ENCODE data around the gene TMCC3. TPM values are rescaled to one million over a fixed set of nuclear protein-coding genes. Genes with fewer than 3 reads are reported as not detected.

TMCC3 gene
- total and polyA plus RNA-seq, 5 experiments from 2014 or later: 0.18 to 5.7 (median 0.71) TPM; not detected in 2

DNA sequence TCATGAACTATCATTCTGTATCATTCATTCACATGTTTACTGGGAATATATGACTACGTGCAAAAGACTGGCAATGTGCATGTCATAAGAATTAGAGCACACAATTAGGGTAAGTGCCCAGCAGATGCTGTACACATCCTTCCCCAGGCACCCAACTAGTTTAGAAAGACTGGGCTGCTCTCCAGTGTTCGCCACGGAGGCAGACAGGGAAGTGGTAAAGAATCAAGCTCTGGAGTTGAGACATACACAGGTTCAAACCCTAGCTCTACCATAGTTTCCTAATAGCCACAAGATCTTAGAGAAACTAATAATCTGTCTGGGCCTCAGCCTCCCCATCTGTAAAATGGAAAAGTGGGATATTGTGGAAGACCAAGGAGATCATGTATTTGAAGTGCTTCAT is 6.8 kb downstream of the TMCC3 start:
- DNase-seq: no peak
- Mint-ChIP-seq H3K9me3 (no peaks in the 10 kb centered on the region), H3K27me3 (peaks cover 22 to 35% (median 29%) of the 10 kb centered on the region in 5 donors), H3K27ac (no peak overlapping the region), H3K4me1 (peaks cover 3 to 35% (median 14%) of the 10 kb centered on the region in 4 donors), H3K4me3 (no peak overlapping the region), H3K36me3 (no peaks in the 10 kb centered on the region)
- ATAC-seq: peak in 1 of 2 donors; percentile 10
- POLR2A ChIA-PET: no interaction called here

DNA sequence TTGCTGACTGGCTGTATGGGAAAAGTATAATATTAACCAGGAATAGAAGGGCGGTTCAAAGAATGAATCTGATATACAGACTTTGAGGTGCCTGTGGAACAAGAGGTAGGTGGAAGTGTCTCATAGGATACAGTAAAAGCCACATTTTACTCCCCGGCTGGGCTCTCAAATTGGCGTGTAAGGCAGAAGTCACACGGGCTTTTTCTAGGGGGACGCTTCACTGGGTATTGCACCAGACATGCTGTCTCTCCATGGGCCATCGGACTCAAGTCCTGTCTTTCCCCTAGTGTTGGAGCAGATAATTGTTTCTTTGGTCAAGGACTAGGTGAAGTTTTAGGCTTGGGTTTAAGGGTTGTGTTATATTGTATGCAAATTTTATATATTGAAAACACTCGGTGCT is 9.1 kb downstream of the TMCC3 start:
- DNase-seq: no peak
- Mint-ChIP-seq H3K27ac (no peak overlapping the region), H3K9me3 (no peaks in the 10 kb centered on the region), H3K4me3 (no peak overlapping the region), H3K4me1 (peaks cover 3 to 32% (median 14%) of the 10 kb centered on the region in 4 donors), H3K27me3 (peaks cover 8 to 22% (median 14%) of the 10 kb centered on the region in 5 donors), H3K36me3 (no peaks in the 10 kb centered on the region)
- POLR2A ChIA-PET: no interaction called here
- no peak for ATAC-seq

DNA sequence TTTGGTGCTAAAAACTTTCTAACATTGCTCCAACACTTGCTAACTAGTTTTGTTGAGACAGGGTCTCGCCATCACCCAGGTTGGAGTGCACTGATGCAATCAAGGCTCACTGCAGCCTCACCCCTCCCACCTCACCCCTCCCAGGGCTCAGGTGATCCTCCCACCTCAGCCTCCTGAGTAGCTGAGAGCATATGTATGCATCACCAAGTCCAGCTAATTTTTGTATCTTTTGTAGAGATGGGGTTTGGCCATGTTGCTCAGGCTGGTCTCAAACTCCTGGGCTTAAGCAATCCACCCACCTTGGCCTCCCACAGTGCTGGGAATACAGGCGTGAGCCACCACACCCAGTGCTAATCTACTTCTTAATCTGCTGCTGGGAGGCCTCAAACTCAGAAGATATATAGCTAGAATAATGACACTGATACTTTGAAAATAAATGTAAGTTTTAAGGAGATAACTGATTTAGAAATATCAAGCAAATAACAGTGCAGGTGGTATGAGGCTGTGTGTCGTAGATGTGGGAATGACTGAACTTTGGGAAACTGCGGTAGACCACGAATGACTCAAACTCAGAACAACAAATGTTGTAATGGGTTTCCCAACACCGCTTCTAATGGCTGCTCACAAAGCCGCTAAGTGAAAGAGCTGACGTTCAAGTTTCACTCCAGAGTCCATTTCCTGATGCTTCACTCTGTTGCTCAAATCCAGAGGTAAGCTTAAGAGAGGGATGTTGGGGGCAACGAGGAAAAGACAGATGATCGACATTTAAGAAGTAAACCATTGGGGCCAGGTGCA is 10.0 kb downstream of the TMCC3 start:
- no peak for DNase-seq
- no peak for ATAC-seq
- Mint-ChIP-seq H3K27me3 (peaks cover 0 to 17% (median 9%) of the 10 kb centered on the region in 5 donors), H3K27ac (peak overlapping the region in 2 of 10 donors; percentile 43 to 46), H3K4me3 (no peak overlapping the region), H3K36me3 (no peaks in the 10 kb centered on the region), H3K4me1 (peaks cover 2 to 29% (median 14%) of the 10 kb centered on the region in 4 donors), H3K9me3 (no peaks in the 10 kb centered on the region)
- POLR2A ChIA-PET: no interaction called here

DNA sequence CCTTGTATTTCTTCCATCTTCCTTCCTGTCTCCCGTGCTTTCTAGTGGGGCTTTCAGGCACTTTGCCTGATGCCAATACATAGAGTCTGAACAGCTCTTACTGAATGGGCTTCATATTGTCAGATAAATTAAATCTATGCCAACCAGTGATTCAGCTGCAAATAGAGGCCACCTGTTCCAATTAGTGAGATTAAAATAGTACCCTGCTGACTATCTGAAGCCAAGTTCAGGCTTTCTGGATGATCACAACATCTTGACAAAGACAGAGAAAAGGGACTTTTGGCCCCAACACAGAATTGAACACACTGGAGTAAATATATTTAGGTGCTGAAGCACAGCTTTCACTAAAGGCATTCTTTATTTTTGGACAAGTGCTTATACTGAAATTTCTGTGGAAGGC is 11.8 kb downstream of the TMCC3 start:
- DNase-seq (no peak), ATAC-seq (no peak)
- Mint-ChIP-seq H3K36me3 (no peaks in the 10 kb centered on the region), H3K9me3 (no peaks in the 10 kb centered on the region), H3K4me3 (no peak overlapping the region), H3K27ac (no peak overlapping the region), H3K27me3 (peaks cover 0 to 14% (median 7%) of the 10 kb centered on the region in 5 donors), H3K4me1 (peaks cover 0 to 11% (median 2%) of the 10 kb centered on the region in 4 donors)
- POLR2A ChIA-PET: no interaction called here

DNA sequence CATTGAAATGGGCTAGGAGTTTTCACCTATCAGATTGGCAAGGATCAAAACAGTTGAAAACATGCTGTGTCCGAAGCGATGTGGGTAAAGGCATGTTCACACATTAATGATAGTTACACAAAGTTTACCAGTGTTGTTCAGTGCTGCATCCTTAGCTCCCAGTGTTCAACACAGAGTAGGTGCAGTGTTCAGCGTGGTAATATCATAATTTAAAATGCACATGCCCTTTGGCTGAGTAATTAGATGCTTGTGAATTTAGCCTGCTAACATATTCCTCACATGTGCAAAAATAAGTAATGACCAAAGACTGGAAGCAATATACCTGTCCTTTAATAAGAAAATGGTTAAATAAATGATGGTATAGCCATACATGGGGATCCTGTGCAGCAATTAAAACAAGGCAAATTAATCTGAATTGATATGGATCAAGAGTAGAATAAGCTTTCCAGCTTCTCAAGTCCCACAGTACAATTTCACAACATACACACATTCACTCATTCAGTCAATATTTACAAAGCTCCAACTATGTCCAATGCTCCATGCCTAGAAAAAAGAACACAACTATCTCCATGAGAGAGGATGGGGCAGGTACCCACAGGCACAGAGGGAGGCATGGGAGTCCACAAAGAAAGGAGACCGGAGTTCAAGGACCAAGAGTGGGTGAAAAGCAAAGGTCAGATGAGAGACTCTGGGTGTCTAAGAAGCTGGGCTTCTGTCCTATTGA is 12.8 kb downstream of the TMCC3 start:
- ATAC-seq (no peak), DNase-seq (no peak)
- POLR2A ChIA-PET: no interaction called here
- Mint-ChIP-seq H3K27me3 (peaks cover 0 to 11% (median 5%) of the 10 kb centered on the region in 5 donors), H3K9me3 (no peaks in the 10 kb centered on the region), H3K36me3 (no peaks in the 10 kb centered on the region), H3K27ac (no peak overlapping the region), H3K4me3 (no peak overlapping the region), H3K4me1 (peaks cover 0 to 5% (median under 1%) of the 10 kb centered on the region in 4 donors)

DNA sequence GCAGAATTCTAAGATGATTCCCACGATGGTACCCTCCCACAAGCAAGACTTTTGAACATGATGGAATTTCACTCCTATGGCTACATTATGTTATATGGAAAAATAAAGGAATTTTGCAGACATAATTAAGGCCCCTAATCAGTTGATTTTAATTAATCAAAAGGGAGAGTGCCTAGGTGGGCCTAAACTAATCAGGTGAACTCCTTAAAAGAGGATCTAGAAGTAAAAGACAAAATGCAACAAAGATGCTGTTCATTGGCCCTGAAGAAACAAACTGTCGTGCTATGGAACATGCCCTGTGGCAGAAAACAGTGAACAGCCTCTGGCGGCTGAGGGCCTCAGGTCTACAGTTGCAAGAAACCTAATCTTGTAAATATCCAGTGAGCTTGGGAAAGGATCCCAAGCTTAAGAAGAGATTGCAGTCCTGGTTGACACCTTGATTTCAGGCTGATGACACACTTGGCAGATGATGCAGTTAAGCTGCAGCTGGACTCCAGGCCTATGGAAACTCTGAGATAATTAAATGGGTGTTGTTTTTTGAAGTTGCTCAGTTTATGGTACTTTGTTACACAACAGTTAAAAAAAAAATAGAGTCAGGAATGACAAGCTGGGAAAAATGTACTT is 13.8 kb downstream of the TMCC3 start:
- H3K36me3 Mint-ChIP-seq: no peaks in the 10 kb centered on the region
- peaks cover 0 to 9% (median 3%) of the 10 kb centered on the region in 5 donors for H3K27me3 Mint-ChIP-seq
- no peak overlapping the region for H3K27ac Mint-ChIP-seq
- no peak overlapping the region for H3K4me3 Mint-ChIP-seq
- peaks cover 0 to 5% (median 0%) of the 10 kb centered on the region in 4 donors for H3K4me1 Mint-ChIP-seq
- no peak for ATAC-seq
- H3K9me3 Mint-ChIP-seq: no peaks in the 10 kb centered on the region
- POLR2A ChIA-PET: no interaction called here
- no peak for DNase-seq

DNA sequence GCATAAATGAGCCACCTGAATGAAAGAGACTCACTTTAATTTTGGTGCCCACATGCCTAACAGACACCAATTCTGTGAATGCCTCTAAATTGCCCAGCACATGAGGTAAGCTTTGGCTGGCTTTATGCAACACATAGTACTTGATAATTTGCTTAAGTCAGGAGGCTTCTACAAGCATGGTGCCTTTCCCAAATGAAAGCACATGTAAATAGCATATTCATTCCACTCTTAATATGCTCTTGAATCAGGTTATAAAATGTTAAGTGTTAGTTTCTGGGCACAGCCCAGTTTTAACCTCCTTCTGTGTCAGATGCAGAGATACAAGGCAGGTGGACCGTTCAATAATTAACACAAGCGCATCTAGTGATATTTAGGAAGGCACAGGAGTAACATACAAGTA is 15.6 kb downstream of the TMCC3 start:
- POLR2A ChIA-PET: no interaction called here
- Mint-ChIP-seq H3K27me3 (peaks cover 0 to 3% (median 2%) of the 10 kb centered on the region in 5 donors), H3K4me3 (no peak overlapping the region), H3K36me3 (no peaks in the 10 kb centered on the region), H3K27ac (no peak overlapping the region), H3K9me3 (no peaks in the 10 kb centered on the region), H3K4me1 (no peaks in the 10 kb centered on the region)
- ATAC-seq (no peak), DNase-seq (no peak)

DNA sequence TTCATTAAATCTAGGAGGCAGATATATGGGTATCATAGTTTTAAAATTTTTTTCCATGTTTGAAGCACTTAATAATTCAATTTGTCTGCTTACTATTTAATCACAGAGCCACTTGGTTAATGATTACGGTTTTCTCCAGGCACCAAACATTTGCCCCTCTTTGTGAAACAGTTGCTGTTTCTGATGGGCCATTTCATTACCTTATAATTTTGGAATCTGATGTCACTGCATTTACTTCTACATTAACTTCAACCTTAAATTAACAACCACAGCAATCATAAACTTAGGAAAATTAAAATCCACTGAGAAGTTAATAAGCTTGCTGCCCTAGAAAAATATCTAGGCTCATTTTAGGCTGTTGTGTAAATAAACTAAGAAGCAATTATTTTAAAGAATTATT is 17.0 kb downstream of the TMCC3 start:
- POLR2A ChIA-PET: no interaction called here
- H3K4me3 Mint-ChIP-seq: no peak overlapping the region
- ATAC-seq: no peak
- peaks cover 0 to 2% (median 2%) of the 10 kb centered on the region in 5 donors for H3K27me3 Mint-ChIP-seq
- H3K27ac Mint-ChIP-seq: no peak overlapping the region
- DNase-seq: no peak
- no peaks in the 10 kb centered on the region for H3K9me3 Mint-ChIP-seq
- no peaks in the 10 kb centered on the region for H3K36me3 Mint-ChIP-seq
- no peaks in the 10 kb centered on the region for H3K4me1 Mint-ChIP-seq

DNA sequence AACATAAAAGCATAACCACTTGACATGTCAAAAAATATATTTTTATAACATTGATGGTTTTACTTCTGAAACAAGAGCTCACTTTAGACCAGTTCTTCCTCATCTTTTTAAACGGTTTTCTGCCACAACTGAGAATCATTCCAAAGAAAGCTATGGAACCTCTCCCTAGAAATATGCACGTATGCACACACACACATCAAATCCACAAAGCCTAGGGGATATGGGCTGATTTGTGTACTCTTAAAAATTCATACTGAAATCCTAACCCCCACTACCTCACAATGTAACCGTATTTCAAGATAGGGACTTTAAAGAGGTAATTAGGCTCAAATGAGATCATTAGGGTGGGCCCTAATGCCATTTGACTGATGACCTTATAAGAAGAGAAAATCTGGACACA is 19.3 kb downstream of the TMCC3 start:
- Mint-ChIP-seq H3K4me3 (no peak overlapping the region), H3K4me1 (no peaks in the 10 kb centered on the region), H3K36me3 (no peaks in the 10 kb centered on the region), H3K9me3 (no peaks in the 10 kb centered on the region), H3K27me3 (peaks cover 0 to 2% (median 0%) of the 10 kb centered on the region in 5 donors), H3K27ac (no peak overlapping the region)
- no peak for DNase-seq
- POLR2A ChIA-PET: no interaction called here
- ATAC-seq: no peak

DNA sequence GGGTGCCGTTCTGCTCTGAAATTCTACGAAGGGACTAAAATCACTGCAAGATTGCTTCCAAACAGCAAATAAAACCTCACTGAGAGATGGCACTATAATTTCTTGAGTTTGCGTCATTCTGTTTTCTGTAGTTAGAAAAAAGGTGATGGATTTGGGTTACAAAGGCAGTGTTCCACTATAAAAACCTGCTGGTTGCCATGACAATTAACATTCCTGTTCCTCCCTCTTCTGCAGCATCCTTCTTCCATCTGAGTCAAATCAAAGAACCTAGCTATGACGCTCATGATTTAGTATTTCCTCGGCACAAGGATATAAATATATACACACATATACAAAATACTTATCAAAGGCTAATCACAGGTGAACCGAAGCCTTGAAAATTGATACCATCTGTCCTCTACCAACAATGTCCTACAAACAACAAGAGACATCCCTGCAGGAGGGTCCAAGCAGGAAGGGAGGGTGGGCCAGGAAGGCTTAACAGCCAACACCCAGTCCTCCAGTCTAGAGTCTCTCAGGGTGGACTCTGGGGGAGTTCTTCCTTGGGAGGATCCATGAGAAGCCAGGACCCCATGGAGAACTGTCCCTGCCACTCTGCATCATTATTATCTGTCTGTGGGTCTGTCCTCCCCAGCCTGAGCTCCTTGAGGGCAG is 21.4 kb downstream of the TMCC3 start:
- H3K36me3 Mint-ChIP-seq: no peaks in the 10 kb centered on the region
- no peak overlapping the region for H3K4me3 Mint-ChIP-seq
- no peaks in the 10 kb centered on the region for H3K27me3 Mint-ChIP-seq
- ATAC-seq: no peak
- H3K27ac Mint-ChIP-seq: no peak overlapping the region
- DNase-seq: no peak
- H3K9me3 Mint-ChIP-seq: no peaks in the 10 kb centered on the region
- POLR2A ChIA-PET: no interaction called here
- no peaks in the 10 kb centered on the region for H3K4me1 Mint-ChIP-seq

DNA sequence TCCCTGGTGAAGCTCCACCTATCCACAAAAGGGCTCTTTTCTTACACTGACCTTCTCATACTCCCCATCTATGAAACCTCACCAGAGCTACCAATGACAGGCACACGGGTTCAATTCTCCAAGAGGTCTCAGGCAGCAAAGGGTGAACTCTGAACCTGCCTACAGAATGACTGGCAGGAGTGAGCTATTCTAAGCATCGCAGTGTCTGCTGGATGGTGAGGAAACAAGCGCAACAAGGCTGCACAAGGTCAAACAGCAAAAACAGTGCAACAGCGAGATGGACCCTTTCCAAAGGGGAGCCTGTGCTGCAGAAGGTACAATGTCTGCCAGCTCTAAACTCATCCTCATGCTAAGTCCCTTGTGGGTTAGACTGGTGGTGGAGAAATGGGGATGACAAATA is 22.0 kb downstream of the TMCC3 start:
- no peaks in the 10 kb centered on the region for H3K27me3 Mint-ChIP-seq
- H3K4me3 Mint-ChIP-seq: no peak overlapping the region
- no peaks in the 10 kb centered on the region for H3K36me3 Mint-ChIP-seq
- no peaks in the 10 kb centered on the region for H3K4me1 Mint-ChIP-seq
- H3K9me3 Mint-ChIP-seq: no peaks in the 10 kb centered on the region
- H3K27ac Mint-ChIP-seq: no peak overlapping the region
- POLR2A ChIA-PET: no interaction called here
- no peak for ATAC-seq
- DNase-seq: no peak

DNA sequence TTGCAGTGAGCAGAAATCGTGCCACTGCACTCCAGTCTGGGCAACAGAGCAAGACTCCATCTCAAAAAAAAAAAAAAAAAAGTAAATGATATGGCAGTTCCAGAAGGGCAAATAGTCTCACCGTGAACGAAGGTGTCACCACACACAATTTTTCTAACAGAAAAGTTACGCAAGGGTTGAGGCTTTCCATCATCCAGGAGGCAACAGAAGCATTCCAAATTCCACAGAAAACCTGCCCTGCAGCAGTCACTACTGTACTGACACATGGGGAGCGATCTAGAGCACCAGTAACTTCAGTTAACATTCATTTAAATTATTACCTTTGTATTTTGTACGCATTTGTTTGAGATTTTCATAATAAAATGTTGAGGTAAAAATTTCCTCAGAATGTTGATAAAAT is 24.8 kb downstream of the TMCC3 start:
- H3K4me1 Mint-ChIP-seq: peaks cover 3 to 17% (median 13%) of the 10 kb centered on the region in 4 donors
- no peaks in the 10 kb centered on the region for H3K9me3 Mint-ChIP-seq
- no peak for ATAC-seq
- POLR2A ChIA-PET: no interaction called here
- no peak overlapping the region for H3K4me3 Mint-ChIP-seq
- H3K27ac Mint-ChIP-seq: no peak overlapping the region
- no peaks in the 10 kb centered on the region for H3K27me3 Mint-ChIP-seq
- no peaks in the 10 kb centered on the region for H3K36me3 Mint-ChIP-seq
- no peak for DNase-seq

Data from naive thymus-derived CD8-positive, alpha-beta T cell (primary cell).